Caco-2 (cell line): ENCODE results near the gene HMSD. TPM values are rescaled to one million over a fixed set of nuclear protein-coding genes. Genes with fewer than 3 reads are reported as not detected.

ENCODE experiments used
- Bru-seq: library from RNA; stranded (reverse); fragments of 400-500 nt; gene quantifications from one replicate; lab custom pipeline; 2021; lab: Mats Ljungman, UMichigan
- BruChase-seq, 2 experiments: library from RNA; stranded (reverse); fragments of 400-500 nt; gene quantifications; one replicate each; lab custom pipeline; 2021; lab: Mats Ljungman, UMichigan
- BruUV-seq: library from RNA; stranded (reverse); fragments of 400-500 nt; replicated peaks from 2 replicates; lab custom pipeline; 2021; lab: Mats Ljungman, UMichigan
- CTCF ChIA-PET: fragments of 300-600 bp; sonication (Branson Sonifier 250); formaldehyde crosslinking; loops from one replicate; lab custom pipeline; 2022; ENCODE audit warnings: antibody characterized with exemption; lab: Charles Lee
- POLR2A ChIA-PET: fragments of 300-600 bp; sonication (Branson Sonifier 250); formaldehyde crosslinking; loops from one replicate; lab custom pipeline; 2022; ENCODE audit warnings: antibody characterized with exemption; lab: Charles Lee
- DNase-seq, 2 experiments: peaks; one replicate each; pipeline versions ENCODE4 v3.0.0 to v3.0.0-alpha.2; 2020 to 2022
- H3K27me3 ChIP-seq: replicated peaks from 2 replicates; pipeline ENCODE4 v1.6.0; 2011; ENCODE audit warnings: low read length; ENCODE audit not compliant: control insufficient read depth, insufficient read depth
- H3K36me3 ChIP-seq: 2 replicates; pipeline ENCODE4 v1.5.1; 2011; ENCODE audit warnings: low read length; ENCODE audit not compliant: control insufficient read depth, insufficient read depth
- H3K4me1 ChIP-seq: fragments of 250-450 bp; sonication (Bioruptor Pico); 2 replicates; pipeline ENCODE4 v1.5.1; 2020; ENCODE audit warnings: mild to moderate bottlenecking
- H3K4me3 ChIP-seq: 2 replicates; pipeline ENCODE4 v1.5.1; 2011; ENCODE audit warnings: low read depth, mild to moderate bottlenecking, control low read depth, low read length
- H3K9me3 ChIP-seq: fragments of 250-450 bp; sonication (Bioruptor Pico); 2 replicates; pipeline ENCODE4 v1.5.1; 2020; ENCODE audit warnings: mild to moderate bottlenecking, moderate library complexity
- H3K27ac Mint-ChIP-seq: one replicate; pipeline ENCODE4 v1.8.0; 2022; ENCODE audit warnings: mixed read lengths; ENCODE audit not compliant: unreplicated experiment
- H3K27me3 Mint-ChIP-seq: one replicate; pipeline ENCODE4 v1.8.0; 2022; ENCODE audit warnings: mixed read lengths; ENCODE audit not compliant: insufficient read depth, unreplicated experiment
- H3K36me3 Mint-ChIP-seq: one replicate; pipeline ENCODE4 v1.8.0; 2022; ENCODE audit warnings: mild to moderate bottlenecking, mixed read lengths; ENCODE audit not compliant: insufficient read depth, unreplicated experiment
- H3K4me1 Mint-ChIP-seq: one replicate; pipeline ENCODE4 v1.8.0; 2022; ENCODE audit warnings: low read depth, mixed read lengths; ENCODE audit not compliant: unreplicated experiment
- H3K4me3 Mint-ChIP-seq: one replicate; pipeline ENCODE4 v1.8.0; 2022; ENCODE audit warnings: mild to moderate bottlenecking, moderate library complexity, mixed read lengths; ENCODE audit not compliant: unreplicated experiment
- H3K9me3 Mint-ChIP-seq: one replicate; pipeline ENCODE4 v1.8.0; 2022; ENCODE audit warnings: mixed read lengths; ENCODE audit not compliant: unreplicated experiment
- CTCF ChIP-seq, 2 experiments: fragments of 200-600 bp in 1 of 2; IDR thresholded peaks; 1 replicate in 1 of 2; 2 replicates in 1 of 2; pipeline versions ENCODE4 v1.5.1 to v1.8.0; 2011 to 2022; ENCODE audit warnings: antibody characterized with exemption in 1 of 2, control low read depth in 1 of 2, inconsistent platforms in 1 of 2, low read depth in 1 of 2, low read length in 1 of 2, mild to moderate bottlenecking in 1 of 2, moderate library complexity in 1 of 2; ENCODE audit not compliant: insufficient read depth in 1 of 2, severe bottlenecking in 1 of 2, unreplicated experiment in 1 of 2
- intact Hi-C: fragments of 100-400 bp; cut with micrococcal nuclease; formaldehyde crosslinking; loops from one replicate; pipeline ENCODE4 v1.10.0; 2022; ENCODE audit not compliant: unreplicated experiment
- long read RNA-seq: library from polyadenylated mRNA; stranded (forward); transcript quantifications from one replicate; pipeline ENCODE4 v2.0.0, GENCODE V29; 2022
- total RNA-seq: library from RNA; stranded (reverse); gene quantifications from 2 replicates; pipeline ENCODE4 v1.2.3, GENCODE V29; 2022

The HMSD gene
- not detected in 2 replicates for total RNA-seq
- Bru-seq, nascent RNA, result not detected
- percentile 6 among the genes with signal in this experiment for BruChase-seq, experiment 1, labeled RNA remaining after a 2-hour chase
- not detected for BruChase-seq, experiment 2, labeled RNA remaining after a 6-hour chase
- long read RNA-seq, result 0 reads

- Histone ChIP-seq H3K27me3 (no peaks in the 10 kb centered on the region), H3K4me1 (no peaks in the 10 kb centered on the region), H3K9me3 (no peaks in the 10 kb centered on the region), H3K36me3 (no peaks in the 10 kb centered on the region), H3K4me3 (no peak within 1 kb of the TSS)
- Mint-ChIP-seq H3K36me3 (no peaks in the 10 kb centered on the region), H3K4me3 (no peak within 1 kb of the TSS), H3K9me3 (no peaks in the 10 kb centered on the region), H3K4me1 (no peaks in the 10 kb centered on the region), H3K27me3 (peaks cover 3% of the 10 kb centered on the region), H3K27ac (no peak within 1 kb of the TSS)
- BruUV-seq, result no TSS peak
- peak in 1 of 2 experiments; percentile 18 for TF ChIP-seq CTCF (IDR thresholded peaks at IDR 0.05; ENCODE audit: insufficient read depth in 1 of 2, low read depth in 1 of 2, low read length in 1 of 2, severe bottlenecking in 1 of 2, unreplicated experiment in 1 of 2)
- DNase-seq, result peak; percentile 41 to 43
- CTCF ChIA-PET, result no interaction called here
- intact Hi-C loops, result no loop called here
- POLR2A ChIA-PET, result no interaction called here
Observed at GRCh38 chr18:63949068-63949737, at the start of gene HMSD. TSS of gene HMSD (plus strand) at chr18:63949301. CDS start at chr18:63953456, 4,155 bp downstream.

GRCh38 chr18:63903851-63904570 is 45.1 kb upstream of the HMSD start:
- POLR2A ChIA-PET, result no interaction called here
- Histone ChIP-seq H3K9me3 (no peaks in the 10 kb centered on the region), H3K27me3 (no peaks in the 10 kb centered on the region), H3K4me3 (no peak overlapping the region), H3K36me3 (no peaks in the 10 kb centered on the region), H3K4me1 (no peaks in the 10 kb centered on the region)
- no peak for DNase-seq
- Mint-ChIP-seq H3K27ac (no peak overlapping the region), H3K9me3 (no peaks in the 10 kb centered on the region), H3K27me3 (peaks cover 3% of the 10 kb centered on the region), H3K36me3 (no peaks in the 10 kb centered on the region), H3K4me1 (no peaks in the 10 kb centered on the region), H3K4me3 (no peak overlapping the region)
- CTCF ChIA-PET, result no interaction called here
- no TSS peak for BruUV-seq
- intact Hi-C loops, result no loop called here
- no peak for TF ChIP-seq CTCF (IDR thresholded peaks at IDR 0.05; ENCODE audit: insufficient read depth in 1 of 2, low read depth in 1 of 2, low read length in 1 of 2, severe bottlenecking in 1 of 2, unreplicated experiment in 1 of 2)

GRCh38 chr18:63904694-63905093 is 44.4 kb upstream of the HMSD start:
- H3K4me1 ChIP-seq, result no peaks in the 10 kb centered on the region
- Mint-ChIP-seq H3K9me3 (no peaks in the 10 kb centered on the region), H3K27ac (no peak overlapping the region), H3K36me3 (no peaks in the 10 kb centered on the region), H3K4me3 (no peak overlapping the region), H3K4me1 (no peaks in the 10 kb centered on the region), H3K27me3 (peaks cover 3% of the 10 kb centered on the region)
- no peak overlapping the region for H3K4me3 ChIP-seq
- no TSS peak for BruUV-seq
- POLR2A ChIA-PET, result no interaction called here
- H3K36me3 ChIP-seq, result no peaks in the 10 kb centered on the region
- no peak for TF ChIP-seq CTCF (IDR thresholded peaks at IDR 0.05; ENCODE audit: insufficient read depth in 1 of 2, low read depth in 1 of 2, low read length in 1 of 2, severe bottlenecking in 1 of 2, unreplicated experiment in 1 of 2)
- no peaks in the 10 kb centered on the region for H3K27me3 ChIP-seq
- no peak for DNase-seq
- intact Hi-C loops, result no loop called here
- CTCF ChIA-PET, result no interaction called here
- H3K9me3 ChIP-seq, result no peaks in the 10 kb centered on the region
